Endothelial cell (in vitro differentiated cells): Measurements from ENCODE around the gene COX7B2. TPM values are rescaled to one million over a fixed set of nuclear protein-coding genes. Genes with fewer than 3 reads are reported as not detected.

Experiments used
- DNase-seq: peaks from one replicate; pipeline ENCODE4 v3.0.0; 2021; ENCODE audit warnings: low spot score
- H3K27ac Mint-ChIP-seq: one replicate; pipeline ENCODE4 v1.8.0; 2021; ENCODE audit warnings: mixed read lengths, inconsistent platforms; ENCODE audit not compliant: unreplicated experiment
- H3K27me3 Mint-ChIP-seq: one replicate; pipeline ENCODE4 v1.8.0; 2021; ENCODE audit warnings: mild to moderate bottlenecking, moderate library complexity, mixed read lengths, inconsistent platforms; ENCODE audit not compliant: unreplicated experiment
- H3K36me3 Mint-ChIP-seq: one replicate; pipeline ENCODE4 v1.8.0; 2021; ENCODE audit warnings: mild to moderate bottlenecking, low read depth, mixed read lengths, inconsistent platforms; ENCODE audit not compliant: unreplicated experiment
- H3K4me1 Mint-ChIP-seq: one replicate; pipeline ENCODE4 v1.8.0; 2021; ENCODE audit warnings: mild to moderate bottlenecking, mixed read lengths, inconsistent platforms; ENCODE audit not compliant: unreplicated experiment
- H3K4me3 Mint-ChIP-seq: one replicate; pipeline ENCODE4 v1.8.0; 2021; ENCODE audit warnings: mild to moderate bottlenecking, mixed read lengths, inconsistent platforms; ENCODE audit not compliant: unreplicated experiment
- H3K9me3 Mint-ChIP-seq: one replicate; pipeline ENCODE4 v1.8.0; 2021; ENCODE audit warnings: mixed read lengths, inconsistent platforms; ENCODE audit not compliant: unreplicated experiment
- CTCF ChIP-seq: fragments of 200-600 bp; sonication (generic); IDR thresholded peaks from one replicate; pipeline ENCODE4 v1.5.0; 2021; ENCODE audit warnings: antibody characterized with exemption; ENCODE audit not compliant: unreplicated experiment
- total RNA-seq: library from RNA; stranded (reverse); fragmentation: NEBNext Ultra II Directional; extraction: Animal tissue kit (Norgen Biotek cat#: 25700); gene quantifications from one replicate; pipeline ENCODE4 v1.2.1, GENCODE V29; 2021; ENCODE audit not compliant: unreplicated experiment

COX7B2 gene
- total RNA-seq, 1 donor from 2014 or later, result not detected

- H3K27ac Mint-ChIP-seq, result no peak overlapping the region
- H3K9me3 Mint-ChIP-seq, result peaks cover 16% of the 10 kb centered on the region
- DNase-seq, result no peak
- H3K4me1 Mint-ChIP-seq, result no peaks in the 10 kb centered on the region
- H3K36me3 Mint-ChIP-seq, result no peaks in the 10 kb centered on the region
- no peak for TF ChIP-seq CTCF
- no peak overlapping the region for H3K4me3 Mint-ChIP-seq
- H3K27me3 Mint-ChIP-seq, result peaks cover 7% of the 10 kb centered on the region
These were observed 210.2 kb downstream of the COX7B2 start for GRCh38 chr4:46698891-46699290.

Other genes starting within 250 kb of the COX7B2 start
- 0.13 TPM for gene GABRA4, start 84.3 kb upstream of the COX7B2 start, total RNA-seq
- not detected for gene GABRB1, start 122.3 kb upstream of the COX7B2 start, total RNA-seq